Uterus (tissue), 4 donors: ENCODE data around the gene GINM1. TPM values are rescaled to one million over a fixed set of nuclear protein-coding genes. Genes with fewer than 3 reads are reported as not detected.

Experiments used
- DNase-seq, 2 donors: peaks; one replicate each; pipeline ENCODE4 v3.0.0-alpha.2; 2019 to 2020
- H3K27ac ChIP-seq, 2 donors: fragments of 200-600 bp; sonication (generic); 1 replicate in 1 of 2; 2 replicates in 1 of 2; pipeline ENCODE4 v1.5.1; 2016 to 2018
- H3K27me3 ChIP-seq, 2 donors: fragments of 200-600 bp; sonication (generic); one replicate each; pipeline ENCODE4 v1.5.1; 2018 to 2019; ENCODE audit warnings: control low read depth in 1 of 2
- H3K36me3 ChIP-seq, 2 donors: fragments of 200-600 bp; sonication (generic); one replicate each; pipeline ENCODE4 v1.5.1; 2019; ENCODE audit warnings: control low read depth in 1 of 2
- H3K4me1 ChIP-seq, 2 donors: fragments of 200-600 bp; sonication (generic); one replicate each; pipeline ENCODE4 v1.5.1; 2018 to 2019; ENCODE audit warnings: control low read depth in 1 of 2
- H3K4me3 ChIP-seq, 2 donors: fragments of 200-600 bp; sonication (generic); 1 replicate in 1 of 2; 2 replicates in 1 of 2; pipeline ENCODE4 v1.5.1; 2018 to 2019; ENCODE audit warnings: mild to moderate bottlenecking in 1 of 2
- H3K9me3 ChIP-seq, 2 donors: fragments of 200-600 bp; sonication (generic); one replicate each; pipeline ENCODE4 v1.5.1; 2019; ENCODE audit warnings: control low read depth in 1 of 2
- CTCF ChIP-seq, 4 experiments: fragments of 200-600 bp in 2 of 4; fragments of 450-650 bp in 2 of 4; sonication (generic) in 2 of 4; IDR thresholded peaks; one replicate each; pipeline ENCODE4 v1.5.1; 2016 to 2019; ENCODE audit warnings: antibody characterized with exemption in 4 of 4, mild to moderate bottlenecking in 2 of 4, moderate library complexity in 1 of 4
- POLR2A ChIP-seq, 2 donors: fragments of 450-650 bp; IDR thresholded peaks; one replicate each; pipeline ENCODE4 v1.6.1; 2016; ENCODE audit warnings: antibody characterized with exemption in 2 of 2, mild to moderate bottlenecking in 1 of 2, moderate library complexity in 1 of 2
- intact Hi-C: fragments of 100-400 bp; cut with DNase I; formaldehyde crosslinking; loops from one replicate; pipeline ENCODE4 v1.15.1; 2023; ENCODE audit warnings: low total_unique reads
- total RNA-seq, 4 donors: library from RNA; depleted of rRNA in 3 of 4; stranded (reverse); fragments of >200 nt in 3 of 4; gene quantifications; one replicate each; pipeline versions ENCODE4 v1.1.0 to v1.2.4, GENCODE V29; 2014 to 2023
- donor health status: DM: yes; HTN: yes; CAD: no.

GINM1 gene
- total RNA-seq, 4 donors from 2014 or later = 16.1 to 83.7 (median 75.3) TPM

GRCh38 chr6:149593408-149593807 lies 27.2 kb downstream of the GINM1 start:
- H3K9me3 ChIP-seq = no peaks in the 10 kb centered on the region
- H3K36me3 ChIP-seq = no peaks in the 10 kb centered on the region
- H3K4me3 ChIP-seq = no peak overlapping the region
- H3K27me3 ChIP-seq = no peaks in the 10 kb centered on the region
- no peak for TF ChIP-seq CTCF (IDR thresholded peaks at IDR 0.05)
- TF ChIP-seq POLR2A (IDR thresholded peaks at IDR 0.05) = no peak
- no peaks in the 10 kb centered on the region for H3K4me1 ChIP-seq
- no peak overlapping the region for H3K27ac ChIP-seq
- no peak for DNase-seq
- intact Hi-C loops = no loop called here

- TF ChIP-seq CTCF (IDR thresholded peaks at IDR 0.05) = no peak
- no peak for TF ChIP-seq POLR2A (IDR thresholded peaks at IDR 0.05)
- Histone ChIP-seq H3K36me3 (no peaks in the 10 kb centered on the region), H3K4me3 (no peak overlapping the region), H3K4me1 (no peaks in the 10 kb centered on the region), H3K9me3 (no peaks in the 10 kb centered on the region), H3K27me3 (no peaks in the 10 kb centered on the region), H3K27ac (no peak overlapping the region)
- intact Hi-C loops = no loop called here
- no peak for DNase-seq
Measured at GRCh38 chr6:149600508-149600907, 34.3 kb downstream of the GINM1 start.

GRCh38 chr6:149608381-149608982 lies 42.3 kb downstream of the GINM1 start:
- no peaks in the 10 kb centered on the region for H3K4me1 ChIP-seq
- no peak overlapping the region for H3K27ac ChIP-seq
- H3K9me3 ChIP-seq = no peaks in the 10 kb centered on the region
- no peaks in the 10 kb centered on the region for H3K27me3 ChIP-seq
- no peak for DNase-seq
- TF ChIP-seq POLR2A (IDR thresholded peaks at IDR 0.05) = no peak
- no peak for TF ChIP-seq CTCF (IDR thresholded peaks at IDR 0.05)
- H3K4me3 ChIP-seq = no peak overlapping the region
- H3K36me3 ChIP-seq = no peaks in the 10 kb centered on the region
- intact Hi-C loops = no loop called here

GRCh38 chr6:149614337-149614736 lies 48.2 kb downstream of the GINM1 start:
- H3K9me3 ChIP-seq = no peaks in the 10 kb centered on the region
- TF ChIP-seq CTCF (IDR thresholded peaks at IDR 0.05) = no peak
- no peak for TF ChIP-seq POLR2A (IDR thresholded peaks at IDR 0.05)
- no peaks in the 10 kb centered on the region for H3K36me3 ChIP-seq
- intact Hi-C loops = no loop called here
- H3K4me1 ChIP-seq = no peaks in the 10 kb centered on the region
- H3K4me3 ChIP-seq = no peak overlapping the region
- DNase-seq = no peak
- no peak overlapping the region for H3K27ac ChIP-seq
- no peaks in the 10 kb centered on the region for H3K27me3 ChIP-seq

- no peak overlapping the region for H3K27ac ChIP-seq
- H3K9me3 ChIP-seq = no peaks in the 10 kb centered on the region
- H3K36me3 ChIP-seq = no peaks in the 10 kb centered on the region
- intact Hi-C loops = no loop called here
- no peaks in the 10 kb centered on the region for H3K27me3 ChIP-seq
- DNase-seq = no peak
- H3K4me1 ChIP-seq = no peaks in the 10 kb centered on the region
- no peak overlapping the region for H3K4me3 ChIP-seq
- no peak for TF ChIP-seq CTCF (IDR thresholded peaks at IDR 0.05)
- no peak for TF ChIP-seq POLR2A (IDR thresholded peaks at IDR 0.05)
Measured at GRCh38 chr6:149615805-149616204, 49.6 kb downstream of the GINM1 start.
